Activated CD4-positive, alpha-beta T cell treated with anti-CD3 and anti-CD28 coated beads, Interleukin-2, amount 50 U/mL, for 48 hours (primary cell): ENCODE results near the gene CDC37.

Source experiments
- DNase-seq, 2 experiments: peaks; one replicate each; pipeline ENCODE4 v3.0.0-alpha.2; 2020

Gene CDC37

GRCh38 chr19:10403137-10404021, at the start of gene CDC37:
Gene CDC37 (minus strand): TSS chr19:10403542. CDS start chr19:10403479, 63 bp downstream.
- DNase-seq, result peak; percentile 98 to 99

GRCh38 chr19:10450853-10451609, 47.7 kb upstream of the CDC37 start:
- DNase-seq, result no peak

- DNase-seq, result no peak
These were observed 47.0 kb upstream of the CDC37 start for GRCh38 chr19:10450191-10450852.

- DNase-seq, result no peak
These were observed 45.7 kb upstream of the CDC37 start for GRCh38 chr19:10449037-10449436.

GRCh38 chr19:10442698-10443097, 39.4 kb upstream of the CDC37 start:
- no peak for DNase-seq

DNA sequence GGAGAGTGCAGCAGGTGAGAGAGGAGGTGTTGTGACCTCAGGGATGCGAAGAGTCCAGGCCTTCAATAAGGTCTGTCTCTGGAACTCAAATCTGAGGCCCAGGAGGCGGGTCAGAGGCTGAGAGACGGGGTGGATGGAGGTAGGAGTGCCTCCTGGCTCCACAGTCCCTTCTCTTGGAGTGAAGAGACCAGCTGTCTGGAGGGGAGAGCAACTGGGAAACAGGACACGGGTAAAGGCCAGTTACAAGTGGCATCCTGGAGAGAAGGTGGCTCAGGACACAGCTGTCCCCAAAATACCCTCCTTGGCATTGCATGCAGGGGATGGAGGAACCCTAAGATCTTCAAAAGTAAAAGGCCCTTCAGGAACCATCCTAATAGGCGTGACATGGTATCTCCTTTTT, 36.2 kb upstream of the CDC37 start:
- DNase-seq, result no peak

- DNase-seq, result no peak
These were observed 29.8 kb upstream of the CDC37 start for GRCh38 chr19:10433131-10433536.

GRCh38 chr19:10432736-10433130, 29.4 kb upstream of the CDC37 start:
- no peak for DNase-seq

DNA sequence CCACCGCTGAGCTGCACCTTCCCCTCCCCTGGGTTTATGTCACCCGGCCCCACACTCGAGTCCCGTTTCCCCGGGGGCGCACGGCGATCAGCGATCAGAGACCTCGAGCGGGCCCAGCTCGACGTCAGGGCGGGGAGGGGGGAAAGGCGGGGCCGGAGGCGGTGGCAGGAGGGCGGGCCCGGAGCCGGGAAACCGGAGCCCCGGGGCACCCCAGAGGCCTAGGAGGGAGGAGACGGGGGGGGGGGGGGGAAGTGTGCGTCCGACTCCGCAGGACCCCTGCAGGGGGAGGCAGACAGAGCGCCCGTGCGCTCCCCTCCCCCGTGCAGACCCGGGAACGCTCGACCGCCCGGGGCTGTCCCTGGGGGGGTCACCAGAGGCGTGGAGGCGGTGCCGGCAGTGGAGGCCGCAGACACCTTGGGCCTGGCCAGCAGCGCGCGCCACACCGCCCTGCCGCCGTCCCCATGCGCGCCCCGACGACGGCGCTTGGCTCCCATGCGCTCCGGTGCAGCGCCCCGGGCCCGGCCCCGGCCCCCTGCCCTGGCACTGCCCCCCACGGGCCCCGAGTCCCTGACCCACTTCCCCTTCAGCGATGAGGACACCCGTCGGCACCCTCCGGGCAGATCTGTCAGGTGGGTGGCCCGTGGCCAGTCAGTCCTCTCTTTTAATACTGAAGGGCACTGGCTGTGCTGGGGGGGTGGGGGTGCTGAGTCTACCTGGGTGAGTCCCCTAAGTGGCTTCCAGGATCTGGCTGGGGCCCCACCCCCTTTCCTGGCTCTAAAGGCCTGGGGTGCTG, 28.8 kb upstream of the CDC37 start:
- DNase-seq, result peak; percentile 63 to 70

- peak in 1 of 2 experiments; percentile 62 for DNase-seq
These were observed 28.1 kb upstream of the CDC37 start for GRCh38 chr19:10431254-10431942.

GRCh38 chr19:10430505-10431253, 27.3 kb upstream of the CDC37 start:
- DNase-seq, result no peak

GRCh38 chr19:10428996-10429381, 25.6 kb upstream of the CDC37 start:
- no peak for DNase-seq

DNA sequence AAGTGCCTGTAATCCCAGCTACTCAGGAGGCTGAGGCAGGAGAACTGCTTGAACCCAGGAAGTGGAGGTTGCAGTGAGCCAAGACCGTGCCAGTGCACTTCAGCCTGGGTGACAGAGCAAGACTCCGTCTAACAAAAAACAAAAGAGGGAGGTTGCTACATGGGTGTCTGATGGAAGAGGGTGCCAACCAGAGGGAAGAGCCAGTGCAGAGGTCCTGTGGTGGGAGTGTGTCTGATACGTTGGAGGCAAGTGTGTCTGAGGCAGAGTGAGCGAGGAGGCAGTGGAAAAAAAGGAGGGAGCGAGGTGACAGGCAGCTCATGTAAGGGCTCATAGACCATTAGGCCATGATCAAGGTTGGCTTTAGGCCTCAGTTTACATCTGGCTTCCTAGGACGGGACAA, 23.8 kb upstream of the CDC37 start:
- DNase-seq, result no peak

GRCh38 chr19:10424011-10424637, 20.8 kb upstream of the CDC37 start:
- DNase-seq, result peak; percentile 76 to 82

DNA sequence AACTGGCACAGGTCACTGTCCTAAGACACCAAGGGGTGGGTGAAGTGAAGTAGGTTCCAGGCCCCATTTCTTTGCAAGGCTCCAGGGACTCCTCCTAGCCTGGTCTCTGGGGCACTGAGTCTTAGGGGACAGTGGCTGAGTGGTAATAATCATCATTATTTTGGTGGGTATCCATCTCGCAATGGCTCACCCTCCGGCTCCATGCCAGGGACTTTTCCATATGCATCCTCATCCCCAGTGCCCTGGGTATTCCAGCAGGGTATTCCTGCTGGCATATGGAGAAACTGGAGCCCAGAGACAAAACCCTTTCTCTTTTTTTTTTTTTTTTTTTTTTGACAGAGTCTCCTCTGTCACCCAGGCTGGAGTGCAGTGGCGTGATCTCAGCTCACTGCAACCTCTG, 19.5 kb upstream of the CDC37 start:
- DNase-seq, result no peak

DNA sequence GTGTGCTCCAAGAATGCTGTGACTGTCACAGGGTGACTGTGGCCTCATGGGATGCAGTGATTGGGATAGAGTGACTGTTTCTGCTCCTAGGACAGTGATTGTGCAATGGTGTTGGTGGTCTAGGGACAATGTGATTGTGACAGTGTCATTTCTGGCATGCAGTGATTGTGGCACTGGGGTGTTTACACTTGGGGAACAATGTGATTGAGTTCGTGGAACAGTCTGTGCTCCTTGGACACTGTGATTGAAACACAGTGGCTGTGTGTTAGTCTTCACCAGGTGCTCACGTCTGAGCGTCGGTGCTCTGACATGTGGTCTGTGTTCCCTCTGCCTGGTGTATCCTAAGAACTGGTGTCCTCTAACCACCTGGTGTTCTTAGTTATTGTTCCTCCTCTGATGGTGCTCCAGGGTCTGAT, 18.7 kb upstream of the CDC37 start:
- no peak for DNase-seq

DNA sequence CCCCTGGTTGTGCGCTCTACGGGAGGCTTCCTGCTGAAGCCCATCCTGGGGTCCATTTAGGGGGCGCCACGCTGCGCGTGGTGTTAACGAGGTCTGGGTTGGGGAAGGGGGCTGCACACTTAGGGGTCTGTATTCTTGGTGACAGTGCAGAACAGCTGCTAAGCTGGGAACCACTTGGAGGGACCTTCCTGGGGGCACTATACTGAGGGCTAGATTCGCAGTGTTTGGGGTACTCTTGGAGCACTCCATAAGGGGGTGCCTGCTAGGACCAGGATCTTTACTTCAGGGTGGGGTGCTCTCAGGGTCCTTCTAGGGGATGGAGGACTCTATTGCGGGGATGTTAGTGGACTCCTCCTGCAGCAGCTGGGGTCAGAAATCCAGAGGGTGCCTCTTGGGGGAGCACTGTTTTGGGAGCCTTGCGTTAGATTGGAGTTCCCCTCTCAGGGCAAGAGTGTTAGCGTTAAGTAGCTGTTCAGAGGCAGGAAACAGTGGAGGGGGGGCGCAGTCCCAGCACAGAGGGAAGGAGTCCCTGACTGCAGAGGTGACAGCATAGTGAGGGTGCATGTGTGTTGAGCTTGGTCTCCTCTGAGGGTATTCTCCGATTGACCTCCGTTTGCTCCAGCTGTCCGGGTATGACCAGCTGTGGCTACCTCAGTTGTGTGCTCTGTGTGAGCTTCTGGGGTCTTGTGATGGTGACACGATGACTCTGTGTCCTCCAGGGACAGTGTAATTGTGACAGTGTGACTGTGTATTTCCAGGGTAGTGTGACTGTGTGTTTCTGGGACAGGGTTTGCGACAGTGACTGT, 18.1 kb upstream of the CDC37 start:
- DNase-seq, result peak in 1 of 2 experiments; percentile 8

GRCh38 chr19:10420444-10421239, 17.3 kb upstream of the CDC37 start, which contains the start of gene PDE4A:
Gene PDE4A (plus strand): TSS chr19:10420538. CDS start chr19:10420765, 227 bp downstream.
- peak; percentile 69 to 74 for DNase-seq
